Brain microvascular endothelial cell (primary cell): ENCODE results near the gene PTPRN2.
"Not testable (repeated sequence)": the region's sequence is repeated elsewhere in the genome, so short reads cannot be mapped to it uniquely, and the experiment has no call there.

ENCODE experiments used
- DNase-seq: peaks from one replicate; pipeline ENCODE4 v3.0.0-alpha.2; 2020
- H3K27ac ChIP-seq: fragments of 250-450 bp; sonication (Bioruptor Pico); 2 replicates; pipeline ENCODE4 v1.5.1; 2020; ENCODE audit warnings: mild to moderate bottlenecking, moderate library complexity
- H3K27me3 ChIP-seq: fragments of 250-450 bp; sonication (Bioruptor Pico); replicated peaks from 2 replicates; pipeline ENCODE4 v1.5.1; 2020; ENCODE audit warnings: mild to moderate bottlenecking
- H3K36me3 ChIP-seq: fragments of 250-450 bp; sonication (Bioruptor Pico); replicated peaks from 2 replicates; pipeline ENCODE4 v1.5.1; 2020; ENCODE audit warnings: mild to moderate bottlenecking
- H3K4me3 ChIP-seq: 2 replicates; pipeline ENCODE4 v1.5.1; 2011; ENCODE audit warnings: low read depth, mild to moderate bottlenecking, control low read depth, low read length, moderate library complexity
- in situ Hi-C: cut with HindIII; loops from 2 replicates; pipeline ENCODE4 v1.10.0; 2017; ENCODE audit warnings: low sequenced_read_pairs, low pct_ligation_motif_present
- TF ChIP-seq, protein P1 (sequence below): IDR thresholded peaks from 2 replicates; pipeline ENCODE4 v1.5.1; 2011; ENCODE audit warnings: low read depth, mild to moderate bottlenecking, moderate library complexity, low read length, control low read depth, inconsistent platforms; ENCODE audit errors: missing control alignments

PTPRN2 gene

GRCh38 chr7:157923903-157924630 is 663.6 kb downstream of the PTPRN2 start:
- Histone ChIP-seq H3K36me3 (no peaks in the 10 kb centered on the region), H3K27ac (no peak overlapping the region), H3K27me3 (no peaks in the 10 kb centered on the region), H3K4me3 (no peak overlapping the region)
- TF ChIP-seq, protein P1, sequence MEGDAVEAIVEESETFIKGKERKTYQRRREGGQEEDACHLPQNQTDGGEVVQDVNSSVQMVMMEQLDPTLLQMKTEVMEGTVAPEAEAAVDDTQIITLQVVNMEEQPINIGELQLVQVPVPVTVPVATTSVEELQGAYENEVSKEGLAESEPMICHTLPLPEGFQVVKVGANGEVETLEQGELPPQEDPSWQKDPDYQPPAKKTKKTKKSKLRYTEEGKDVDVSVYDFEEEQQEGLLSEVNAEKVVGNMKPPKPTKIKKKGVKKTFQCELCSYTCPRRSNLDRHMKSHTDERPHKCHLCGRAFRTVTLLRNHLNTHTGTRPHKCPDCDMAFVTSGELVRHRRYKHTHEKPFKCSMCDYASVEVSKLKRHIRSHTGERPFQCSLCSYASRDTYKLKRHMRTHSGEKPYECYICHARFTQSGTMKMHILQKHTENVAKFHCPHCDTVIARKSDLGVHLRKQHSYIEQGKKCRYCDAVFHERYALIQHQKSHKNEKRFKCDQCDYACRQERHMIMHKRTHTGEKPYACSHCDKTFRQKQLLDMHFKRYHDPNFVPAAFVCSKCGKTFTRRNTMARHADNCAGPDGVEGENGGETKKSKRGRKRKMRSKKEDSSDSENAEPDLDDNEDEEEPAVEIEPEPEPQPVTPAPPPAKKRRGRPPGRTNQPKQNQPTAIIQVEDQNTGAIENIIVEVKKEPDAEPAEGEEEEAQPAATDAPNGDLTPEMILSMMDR, result no peak
- DNase-seq, result no peak
- in situ Hi-C loops, result no loop called here

DNA sequence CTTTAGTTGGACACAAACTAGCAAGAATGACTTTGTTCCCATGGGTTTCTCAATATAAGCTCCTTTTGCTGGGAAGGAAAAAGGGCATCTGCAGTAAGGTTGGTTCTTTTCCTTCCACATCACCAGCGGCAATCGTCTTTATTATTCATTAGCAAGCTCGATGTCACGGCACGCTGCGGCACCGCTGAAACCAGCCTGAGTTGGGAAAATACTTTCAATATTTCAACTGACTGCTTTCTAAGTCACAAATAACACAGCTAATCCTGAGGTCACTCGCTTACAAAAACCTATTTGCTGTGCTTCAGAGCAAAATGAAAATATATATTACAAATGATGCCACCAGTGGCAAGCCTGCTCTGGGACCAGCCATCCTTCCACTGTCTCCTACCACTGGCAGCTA is 665.0 kb downstream of the PTPRN2 start:
- no peak for DNase-seq
- Histone ChIP-seq H3K27me3 (no peaks in the 10 kb centered on the region), H3K36me3 (no peaks in the 10 kb centered on the region), H3K27ac (no peak overlapping the region), H3K4me3 (no peak overlapping the region)
- in situ Hi-C loops, result no loop called here
- TF ChIP-seq, protein P1, result no peak

GRCh38 chr7:157918326-157919080 is 669.1 kb downstream of the PTPRN2 start:
- DNase-seq, result no peak
- no peaks in the 10 kb centered on the region for H3K27me3 ChIP-seq

DNA sequence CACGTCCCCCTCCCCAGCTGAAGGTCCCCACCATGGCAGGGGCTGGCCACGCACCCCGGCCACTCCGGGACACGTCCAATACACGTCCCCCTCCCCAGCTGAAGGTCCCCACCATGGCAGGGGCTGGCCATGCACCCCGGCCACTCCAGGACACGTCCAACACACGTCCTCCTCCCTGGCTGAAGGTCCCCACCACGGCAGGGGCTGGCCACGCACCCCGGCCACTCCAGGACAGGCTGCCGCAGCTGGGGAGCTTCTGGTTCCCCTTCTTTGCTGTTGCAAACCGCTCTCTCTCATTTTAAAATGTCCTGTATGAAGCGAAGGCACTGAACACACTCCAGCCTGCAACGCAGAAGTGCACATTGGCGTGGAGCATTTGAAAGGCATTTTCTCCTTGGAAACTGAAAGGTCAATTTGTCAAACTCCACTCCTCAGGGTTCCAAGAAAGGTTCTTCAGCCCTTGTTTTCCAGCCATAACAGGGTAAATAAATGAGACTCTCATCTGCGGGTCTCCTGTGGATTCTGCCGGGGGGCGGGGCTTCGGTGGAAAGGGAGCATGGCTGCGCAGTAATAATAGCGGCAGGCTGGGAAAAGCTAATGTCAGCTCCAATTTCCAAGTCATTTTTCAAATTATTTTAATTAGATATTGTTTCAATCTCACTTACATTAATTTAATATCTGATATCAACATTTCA is 670.5 kb downstream of the PTPRN2 start:
- H3K4me3 ChIP-seq, result no peak overlapping the region
- no peaks in the 10 kb centered on the region for H3K36me3 ChIP-seq
- in situ Hi-C loops, result no loop called here
- no peak for DNase-seq
- H3K27ac ChIP-seq, result no peak overlapping the region
- TF ChIP-seq, protein P1, result no peak
- H3K27me3 ChIP-seq, result no peaks in the 10 kb centered on the region

More at GRCh38 chr7:157918326-157919080, 669.1 kb downstream of the PTPRN2 start:
- TF ChIP-seq, protein P1, result no peak
- no peak overlapping the region for H3K4me3 ChIP-seq
- H3K36me3 ChIP-seq, result no peaks in the 10 kb centered on the region
- no peak overlapping the region for H3K27ac ChIP-seq
- in situ Hi-C loops, result no loop called here

- Histone ChIP-seq H3K36me3 (no peaks in the 10 kb centered on the region), H3K4me3 (no peak overlapping the region), H3K27me3 (no peaks in the 10 kb centered on the region), H3K27ac (no peak overlapping the region)
- TF ChIP-seq, protein P1, result no peak
- in situ Hi-C loops, result no loop called here
- no peak for DNase-seq
Measured at GRCh38 chr7:157910446-157910845, 677.2 kb downstream of the PTPRN2 start.

DNA sequence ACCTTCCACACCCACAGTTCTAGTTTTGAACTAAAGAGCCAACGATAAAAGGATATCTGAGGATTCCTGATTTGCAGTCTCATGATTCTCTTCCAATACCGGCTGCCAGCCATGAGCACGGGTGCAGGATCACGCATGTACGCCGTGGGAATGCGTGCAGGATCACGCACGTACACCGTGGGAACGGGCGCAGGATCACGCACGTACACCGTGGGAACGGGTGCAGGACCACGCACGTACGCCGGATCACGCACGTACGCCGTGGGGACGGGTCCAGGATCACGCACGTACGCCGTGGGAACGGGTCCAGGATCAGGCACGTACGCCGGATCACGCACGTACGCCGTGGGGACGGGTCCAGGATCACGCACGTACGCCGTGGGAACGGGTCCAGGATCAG is 677.6 kb downstream of the PTPRN2 start:
- in situ Hi-C loops, DNase-seq: not testable (repeated sequence)

More for the DNA sequence above, 677.6 kb downstream of the PTPRN2 start:
- H3K36me3 ChIP-seq, H3K27me3 ChIP-seq, H3K27ac ChIP-seq, H3K4me3 ChIP-seq: not testable (repeated sequence)
